ENCODE data around the gene SMG6.

- TF ChIP-seq EGR1 (IDR thresholded peaks at IDR 0.05) (no peak), EP300 (IDR thresholded peaks at IDR 0.05; ENCODE audit: borderline replicate concordance) (no peak), TAF1 (IDR thresholded peaks at IDR 0.05; ENCODE audit: low read depth) (no peak), USF1 (IDR thresholded peaks at IDR 0.05) (no peak), MAX (IDR thresholded peaks at IDR 0.05) (no peak), REST (IDR thresholded peaks at IDR 0.05; ENCODE audit: low read depth) (no peak), CEBPB (IDR thresholded peaks at IDR 0.05) (no peak), CREB1 (IDR thresholded peaks at IDR 0.05; ENCODE audit: low read depth) (no peak), TCF12 (IDR thresholded peaks at IDR 0.05; ENCODE audit: low read depth) (no peak)
Observed at GRCh38 chr17:2211661-2212399, 91.8 kb downstream of the SMG6 start.

Data from Ishikawa (cell line).